DND-41 (cell line): ENCODE measurements around the gene CTIF.

Source experiments
- ATAC-seq: fragments of 200-7000 bp; cut with Tn5 transposase; 3 replicates; pipeline ENCODE4 v1.9.1; 2021; ENCODE audit warnings: low read depth; ENCODE audit not compliant: insufficient read depth
- DNase-seq: peaks from one replicate; pipeline ENCODE4 v3.0.0-alpha.2; 2020
- H2AFZ ChIP-seq: 2 replicates; pipeline ENCODE4 v1.6.0; 2012; ENCODE audit warnings: low read depth, low read length
- H3K27ac ChIP-seq: 2 replicates; pipeline ENCODE4 v1.5.1; 2012; ENCODE audit warnings: low read length, inconsistent platforms
- H3K27me3 ChIP-seq: fragments of 200-600 bp; sonication (generic); 2 replicates; pipeline ENCODE4 v1.6.0; 2012; ENCODE audit warnings: low read length, mild to moderate bottlenecking, inconsistent platforms; ENCODE audit not compliant: insufficient read depth, poor library complexity
- H3K36me3 ChIP-seq: 2 replicates; pipeline ENCODE4 v1.5.1; 2012; ENCODE audit warnings: low read length, inconsistent platforms; ENCODE audit not compliant: insufficient read depth
- H3K4me1 ChIP-seq: 2 replicates; pipeline ENCODE4 v1.5.1; 2012; ENCODE audit warnings: mild to moderate bottlenecking, low read length; ENCODE audit not compliant: insufficient read depth
- H3K4me2 ChIP-seq: 2 replicates; pipeline ENCODE4 v1.6.0; 2012; ENCODE audit warnings: mild to moderate bottlenecking, moderate library complexity, low read length, inconsistent platforms; ENCODE audit not compliant: insufficient read depth
- H3K4me3 ChIP-seq, 2 experiments: fragments of 200-600 bp in 1 of 2; shearing (Covaris generic) in 1 of 2; 2 replicates each; pipeline ENCODE4 v1.5.1; 2012 to 2016; ENCODE audit warnings: inconsistent platforms in 2 of 2, low read length in 2 of 2, mild to moderate bottlenecking in 2 of 2, low read depth in 1 of 2, moderate library complexity in 1 of 2
- H3K79me2 ChIP-seq: 2 replicates; pipeline ENCODE4 v1.6.0; 2012; ENCODE audit warnings: low read length, inconsistent platforms; ENCODE audit not compliant: insufficient read depth
- H3K9ac ChIP-seq: 2 replicates; pipeline ENCODE4 v1.6.0; 2012; ENCODE audit warnings: low read depth, mild to moderate bottlenecking, inconsistent platforms, low read length, moderate library complexity
- H3K9me3 ChIP-seq: 2 replicates; pipeline ENCODE4 v1.5.1; 2012; ENCODE audit warnings: low read length, moderate library complexity, mild to moderate bottlenecking, inconsistent platforms; ENCODE audit not compliant: insufficient read depth, severe bottlenecking
- H4K20me1 ChIP-seq: 2 replicates; pipeline ENCODE4 v1.6.0; 2012; ENCODE audit warnings: low read length; ENCODE audit not compliant: insufficient read depth
- CTCF ChIP-seq: IDR thresholded peaks from 2 replicates; pipeline ENCODE4 v1.5.1; 2012; ENCODE audit warnings: borderline replicate concordance, low read length, moderate library complexity, mild to moderate bottlenecking; ENCODE audit not compliant: poor library complexity, severe bottlenecking; ENCODE audit errors: extremely low read depth
- EZH2 ChIP-seq: IDR thresholded peaks from 3 replicates; pipeline ENCODE4 v1.6.1; 2012; ENCODE audit warnings: borderline replicate concordance, low read depth, mild to moderate bottlenecking, moderate library complexity, low read length, inconsistent platforms; ENCODE audit not compliant: severe bottlenecking

Gene CTIF

GRCh38 chr18:48709371-48710062 lies 170.7 kb downstream of the CTIF start:
- TF ChIP-seq CTCF (no peak), EZH2 (no peak)
- no peaks in the 10 kb centered on the region for H3K79me2 ChIP-seq
- no peak overlapping the region for H3K9ac ChIP-seq
- no peaks in the 10 kb centered on the region for H3K36me3 ChIP-seq
- no peaks in the 10 kb centered on the region for H3K4me1 ChIP-seq
- H2AFZ ChIP-seq, result no peak overlapping the region
- no peak overlapping the region for H3K4me2 ChIP-seq
- no peaks in the 10 kb centered on the region for H3K27me3 ChIP-seq
- DNase-seq (no peak), ATAC-seq (no peak)
- no peaks in the 10 kb centered on the region for H4K20me1 ChIP-seq
- no peak overlapping the region for H3K27ac ChIP-seq
- no peaks in the 10 kb centered on the region for H3K9me3 ChIP-seq
- H3K4me3 ChIP-seq, result no peak overlapping the region

DNA sequence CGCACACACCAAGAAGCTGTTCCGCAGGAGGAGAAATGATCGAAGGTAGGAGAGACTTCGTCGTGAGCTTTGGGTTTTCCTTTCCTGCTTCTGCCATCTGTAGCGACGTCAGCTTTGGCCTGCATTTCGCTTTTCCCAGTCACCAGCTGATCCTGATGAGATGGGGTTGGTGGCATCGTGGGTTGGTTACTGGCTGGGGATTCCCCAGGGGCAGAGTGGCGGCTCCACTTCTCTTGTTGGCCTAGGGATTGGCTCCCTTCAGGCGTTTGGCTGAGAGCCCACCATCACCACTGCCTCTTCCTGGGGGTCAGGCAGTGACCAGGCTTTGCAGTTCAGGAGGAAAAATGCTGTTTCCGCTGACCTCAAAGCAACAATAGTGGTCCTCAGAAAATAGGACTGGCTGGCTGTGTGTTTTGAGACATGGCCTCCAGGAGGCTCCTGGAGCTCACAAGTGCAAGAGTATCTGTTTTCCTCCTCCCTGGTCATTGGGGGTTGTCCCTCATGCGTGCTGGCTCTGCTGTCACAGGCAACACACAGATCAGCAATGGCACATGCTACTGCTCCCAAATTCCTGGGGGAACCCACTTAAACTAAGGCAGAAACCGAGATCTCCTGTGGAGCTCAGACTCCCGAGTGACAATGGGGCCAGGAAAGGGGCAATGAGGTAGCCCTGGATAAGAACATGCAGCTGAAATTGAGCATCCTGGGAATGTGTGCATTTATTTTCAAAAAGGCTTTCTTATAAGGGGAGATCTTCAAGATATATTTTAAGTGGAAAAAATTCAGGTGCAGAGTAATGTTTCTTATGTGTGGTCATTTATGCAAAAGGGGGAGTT lies 173.0 kb downstream of the CTIF start:
- H3K27ac ChIP-seq, result no peak overlapping the region
- H4K20me1 ChIP-seq, result no peaks in the 10 kb centered on the region; the same call in 1 of the 2 replicates
- no peaks in the 10 kb centered on the region for H3K36me3 ChIP-seq
- TF ChIP-seq EZH2 (no peak), CTCF (peak; percentile 45)
- H3K4me3 ChIP-seq, result no peak overlapping the region
- H2AFZ ChIP-seq, result no peak overlapping the region
- H3K9ac ChIP-seq, result no peak overlapping the region
- no peaks in the 10 kb centered on the region for H3K4me1 ChIP-seq
- H3K9me3 ChIP-seq, result no peaks in the 10 kb centered on the region
- ATAC-seq (no peak), DNase-seq (no peak)
- H3K27me3 ChIP-seq, result no peaks in the 10 kb centered on the region
- no peaks in the 10 kb centered on the region for H3K79me2 ChIP-seq
- H3K4me2 ChIP-seq, result no peak overlapping the region

DNA sequence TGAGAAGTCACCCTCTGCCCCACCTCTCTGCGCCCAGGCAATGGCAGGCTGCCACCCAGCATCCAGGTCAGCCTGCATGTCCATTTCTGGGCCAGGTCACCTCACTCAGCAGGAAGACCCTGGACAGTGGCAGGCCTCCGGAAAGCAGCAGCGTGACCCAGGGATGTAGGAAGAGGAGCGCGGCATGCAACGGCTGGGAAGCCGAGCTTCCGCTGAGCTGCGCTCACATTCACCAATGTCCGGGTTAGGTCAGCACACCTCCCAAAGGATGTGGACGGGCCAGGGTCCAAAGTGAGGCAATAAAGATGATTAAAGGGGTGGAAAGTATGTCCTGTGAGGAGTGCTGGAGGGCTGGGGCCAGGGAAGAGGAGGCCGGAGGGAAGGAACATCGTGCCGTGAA lies 174.5 kb downstream of the CTIF start:
- TF ChIP-seq CTCF, result no peak
- TF ChIP-seq EZH2, result no peak
- H3K4me1 ChIP-seq, result no peaks in the 10 kb centered on the region

More for the DNA sequence above, 174.5 kb downstream of the CTIF start:
- Histone ChIP-seq H4K20me1 (no peaks in the 10 kb centered on the region; the same call in 1 of the 2 replicates), H3K4me2 (no peak overlapping the region), H3K9ac (no peak overlapping the region), H3K4me3 (no peak overlapping the region), H3K27me3 (no peaks in the 10 kb centered on the region), H2AFZ (no peak overlapping the region), H3K36me3 (no peaks in the 10 kb centered on the region), H3K27ac (no peak overlapping the region), H3K79me2 (no peaks in the 10 kb centered on the region), H3K9me3 (no peaks in the 10 kb centered on the region)
- DNase-seq (no peak), ATAC-seq (no peak)
